ENCODE results near the gene SLC22A23.

Gene SLC22A23

DNA sequence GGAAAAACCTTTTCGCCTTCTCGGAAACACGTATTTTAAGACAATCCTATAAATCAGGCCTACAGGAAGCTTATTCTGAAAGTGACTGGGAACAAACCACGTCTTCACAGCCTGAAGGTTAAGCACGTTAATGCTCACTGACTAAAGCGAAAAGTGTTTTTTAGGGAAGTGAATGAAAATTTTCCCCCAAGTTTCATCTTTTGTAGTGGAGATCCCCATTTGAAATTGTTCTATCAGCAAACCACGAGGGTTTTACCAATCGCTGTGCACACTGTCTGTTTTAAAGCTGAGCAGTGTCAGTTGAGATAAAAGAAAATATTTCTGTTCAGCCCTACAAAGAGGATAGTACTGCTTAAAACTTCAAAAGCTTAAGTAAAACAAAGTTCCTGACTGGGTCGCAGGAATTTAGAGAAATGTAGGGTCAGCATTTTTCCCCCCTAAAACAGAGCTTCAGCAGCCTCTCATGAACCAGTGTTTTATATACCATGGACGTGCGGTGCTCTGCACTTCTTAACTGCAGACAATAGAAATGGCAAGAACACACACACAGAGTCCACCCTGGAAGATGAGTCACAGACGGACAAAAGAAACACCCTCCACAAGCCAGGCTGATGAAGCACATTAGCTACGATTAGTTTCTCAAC lies 34.9 kb downstream of the SLC22A23 start:
- no peak for ATAC-seq

- ATAC-seq: no peak
Observed at GRCh38 chr6:3421143-3421542, 35.7 kb downstream of the SLC22A23 start.

DNA sequence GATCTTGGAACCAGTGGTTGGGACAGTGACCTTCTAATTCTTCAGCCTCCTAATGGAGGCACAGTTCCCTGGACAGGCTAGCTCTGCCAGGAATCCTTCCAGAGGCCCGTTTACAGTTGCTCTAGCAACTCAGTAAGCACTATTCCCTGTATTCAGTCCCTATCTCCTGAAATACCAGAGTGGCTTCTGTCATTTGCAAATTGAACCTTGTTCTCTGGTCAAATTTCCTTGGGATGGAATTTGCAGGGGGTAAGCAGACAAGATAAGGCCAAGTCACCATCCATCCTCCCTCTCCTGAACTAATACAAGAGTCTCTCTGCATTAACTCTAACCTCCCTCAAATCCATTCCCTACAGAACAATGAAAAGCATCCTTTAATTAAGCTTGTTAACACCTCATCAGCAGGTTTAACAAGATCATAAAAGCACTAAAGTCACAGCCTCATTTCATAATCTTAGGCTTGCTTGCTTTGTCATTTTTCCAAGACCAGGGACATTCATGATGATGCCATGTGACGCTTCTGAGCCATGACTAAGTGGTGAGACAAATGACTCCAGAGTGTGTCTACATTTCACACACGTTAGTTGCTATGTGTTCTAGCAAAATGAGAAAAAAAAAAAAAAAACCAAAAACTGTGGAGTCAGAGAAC lies 37.1 kb downstream of the SLC22A23 start:
- ATAC-seq: no peak

DNA sequence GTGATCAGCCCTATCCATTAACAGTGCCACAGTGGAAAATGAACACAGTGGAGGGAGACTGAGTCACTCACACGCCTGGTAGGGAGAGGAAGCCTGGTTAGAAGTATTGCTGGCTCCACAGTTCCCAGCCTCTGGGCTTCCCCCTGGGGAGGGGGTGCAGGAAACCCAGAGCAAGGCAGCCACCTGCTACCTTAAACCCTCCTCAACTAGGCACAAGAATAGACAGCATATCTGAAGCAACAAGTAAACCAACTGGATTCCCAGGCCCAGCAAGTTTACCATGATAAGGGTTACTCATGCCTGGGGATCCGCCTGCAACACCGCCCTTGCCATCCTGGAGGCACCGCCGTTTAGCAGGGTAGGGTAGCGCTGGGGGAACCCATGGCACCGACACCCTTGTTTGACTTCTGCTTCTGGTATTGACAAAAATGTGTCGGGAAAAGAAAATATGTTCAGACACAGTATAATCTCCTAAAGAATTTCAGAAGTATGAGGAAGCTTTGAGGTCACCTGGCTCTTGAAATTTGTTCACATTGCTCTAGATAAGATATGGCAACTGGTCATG lies 38.3 kb downstream of the SLC22A23 start:
- ATAC-seq: no peak

- no peak for ATAC-seq
Observed at GRCh38 chr6:3417473-3417872, 39.4 kb downstream of the SLC22A23 start.

DNA sequence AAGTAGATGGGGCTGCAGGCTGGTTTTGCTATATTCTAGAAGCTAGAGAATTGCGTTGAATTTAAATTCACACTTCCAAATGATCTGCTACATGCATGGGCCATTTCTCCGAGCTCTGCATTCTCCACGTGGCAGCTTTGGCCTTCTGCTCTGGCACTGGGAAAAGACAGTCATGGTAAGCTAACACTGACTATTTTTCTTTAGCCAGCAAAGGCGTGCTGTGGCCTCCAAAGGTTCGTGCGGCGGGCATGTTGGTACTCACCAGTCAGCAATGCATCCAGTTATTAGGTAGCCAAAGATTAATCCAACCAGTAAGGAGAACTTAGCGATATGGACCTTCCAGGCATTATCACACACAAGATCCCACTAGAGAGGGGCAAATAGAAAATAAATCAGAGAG lies 41.4 kb downstream of the SLC22A23 start:
- no peak for ATAC-seq

- ATAC-seq: no peak
Observed at GRCh38 chr6:3415082-3415453, 41.8 kb downstream of the SLC22A23 start.

- ATAC-seq: no peak
Observed at GRCh38 chr6:3414327-3415081, 42.3 kb downstream of the SLC22A23 start.

DNA sequence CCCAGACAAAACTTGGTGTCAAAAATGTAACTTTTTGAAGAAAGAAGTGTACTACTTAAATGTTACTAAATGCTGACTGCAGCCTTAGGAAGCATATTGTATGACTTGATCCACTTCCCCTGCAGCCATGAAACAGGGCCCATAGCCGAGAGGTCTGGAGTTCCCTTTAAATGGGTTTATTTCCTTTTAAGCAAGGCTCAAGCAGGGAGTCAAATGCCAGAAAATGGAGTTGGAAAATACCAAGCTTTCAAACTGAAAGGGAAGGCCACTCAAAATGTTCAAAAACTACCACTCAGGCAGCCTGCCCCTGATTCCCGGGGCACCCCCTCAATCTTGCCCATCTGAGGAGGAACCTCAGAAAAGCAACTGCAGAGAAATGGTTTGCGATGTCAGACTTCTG lies 43.3 kb downstream of the SLC22A23 start:
- no peak for ATAC-seq

- no peak for ATAC-seq
Observed at GRCh38 chr6:3412779-3413500, 43.9 kb downstream of the SLC22A23 start.

GRCh38 chr6:3411967-3412778 lies 44.7 kb downstream of the SLC22A23 start:
- ATAC-seq: no peak

GRCh38 chr6:3410385-3411360 lies 46.2 kb downstream of the SLC22A23 start:
- ATAC-seq: peak in 1 of 2 donors; percentile 48

DNA sequence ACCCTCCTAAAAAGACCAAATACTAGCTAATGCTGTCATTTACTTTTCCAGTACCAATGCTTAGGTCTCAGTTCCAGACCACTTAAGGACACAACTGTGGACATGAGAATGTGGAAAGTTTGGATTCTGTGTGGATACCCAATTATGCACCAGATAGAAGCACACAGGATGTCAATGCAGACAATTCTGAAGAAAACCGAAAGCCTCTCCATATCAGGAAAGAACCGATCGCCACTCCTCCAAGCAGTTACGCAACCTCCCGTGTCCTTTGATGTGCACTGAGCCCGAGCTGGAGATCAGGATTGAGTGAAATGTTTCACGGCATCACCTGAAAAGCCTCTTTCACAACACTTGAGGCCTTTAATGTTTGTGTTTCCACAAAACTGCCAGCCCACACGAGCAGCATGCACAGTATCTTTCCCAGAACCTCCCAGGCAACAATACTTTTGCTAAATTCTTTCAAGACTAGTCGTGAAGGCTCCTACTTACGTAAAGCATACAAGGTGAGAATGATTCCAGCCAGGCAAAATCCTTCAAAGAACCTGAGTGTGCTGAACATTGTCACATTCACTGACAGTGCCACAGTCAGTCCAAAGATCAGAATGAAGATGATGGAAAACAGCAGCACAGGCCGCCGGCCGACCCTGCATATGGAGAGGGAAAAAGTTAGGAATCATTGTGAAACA lies 47.0 kb downstream of the SLC22A23 start:
- ATAC-seq: no peak

- ATAC-seq: no peak
Observed at GRCh38 chr6:3408665-3409064, 48.2 kb downstream of the SLC22A23 start.

GRCh38 chr6:3407840-3408239 lies 49.0 kb downstream of the SLC22A23 start:
- ATAC-seq: no peak

DNA sequence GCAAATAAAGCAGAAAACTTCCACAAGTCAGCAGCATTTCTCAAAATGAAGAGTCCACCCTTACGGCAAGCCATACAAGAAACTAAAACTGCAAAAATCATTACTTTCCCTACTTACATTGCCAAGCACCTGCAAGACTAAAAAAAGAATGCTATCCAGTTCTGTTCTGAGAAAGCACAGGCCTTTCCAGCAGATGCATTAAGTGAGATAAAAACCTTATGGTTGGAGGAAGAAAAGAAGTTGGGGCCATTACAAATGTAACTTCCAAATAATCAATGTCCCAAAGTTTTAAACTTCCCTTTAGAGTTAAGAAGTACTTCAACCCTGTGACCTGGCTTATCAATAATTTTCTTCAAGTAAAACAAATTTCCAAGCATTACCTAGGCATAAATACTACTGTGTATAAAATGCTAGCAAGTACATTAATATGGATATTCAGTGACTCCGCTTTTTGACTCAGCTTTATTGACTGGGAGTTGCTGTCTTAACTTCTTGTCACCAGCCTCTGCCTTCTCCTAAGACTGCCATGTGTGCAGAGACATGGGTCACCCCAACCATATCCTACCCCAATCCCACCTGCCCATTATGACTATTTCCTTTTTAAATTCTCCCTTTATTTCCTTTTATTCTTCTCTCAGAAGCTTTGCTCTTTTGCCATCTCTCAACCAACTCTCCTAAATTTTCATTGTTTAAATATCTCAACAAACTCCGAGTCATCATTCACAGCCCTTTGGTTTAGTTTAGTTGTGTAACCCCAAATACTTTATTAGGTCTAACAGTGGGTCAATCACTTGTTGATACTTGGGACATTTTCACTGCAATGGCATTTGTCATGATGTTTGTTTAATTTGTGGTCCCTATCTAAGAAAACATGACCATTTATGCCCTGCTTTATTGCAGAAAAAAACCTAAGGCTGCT lies 49.7 kb downstream of the SLC22A23 start:
- ATAC-seq: no peak

- no peak for ATAC-seq
Observed at GRCh38 chr6:3406362-3406821, 50.5 kb downstream of the SLC22A23 start.

DNA sequence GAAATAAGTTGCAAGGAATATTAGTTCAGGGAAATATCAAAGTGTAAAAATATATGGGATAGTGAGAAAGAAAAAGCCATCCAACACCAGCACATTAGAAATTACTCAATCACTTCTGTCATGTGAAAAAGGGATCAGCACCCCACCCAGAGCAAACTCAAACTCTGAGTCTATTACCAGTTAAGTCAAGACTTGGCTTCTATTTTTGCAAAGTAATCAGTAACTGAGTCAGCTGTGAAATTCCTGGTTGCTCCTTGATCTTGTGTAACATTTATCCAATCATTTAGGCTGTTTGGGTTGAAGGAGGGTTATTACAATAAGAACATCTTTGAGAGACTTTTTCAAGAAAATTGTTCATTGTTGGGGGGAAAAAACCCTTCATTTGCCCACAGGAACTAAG lies 51.2 kb downstream of the SLC22A23 start:
- no peak for ATAC-seq

- no peak for ATAC-seq
Observed at GRCh38 chr6:3405182-3405518, 51.7 kb downstream of the SLC22A23 start.

All from activated CD4-positive, CD25-positive, alpha-beta regulatory T cell treated with anti-CD3 and anti-CD28 coated beads, Interleukin-2, amount 50 U/mL, for 24 hours (primary cell).